ENCODE measurements around the gene ZNF536. TPM values are rescaled to one million over a fixed set of nuclear protein-coding genes. Genes with fewer than 3 reads are reported as not detected.

The ZNF536 gene
- total RNA-seq, 4 donors from 2014 or later: 4.3 to 7.6 (median 5.5) TPM

GRCh38 chr19:30596813-30597399 is 224.7 kb downstream of the ZNF536 start:
- H3K4me3 ChIP-seq: no peak overlapping the region
- H3K27me3 ChIP-seq: peaks cover 16% of the 10 kb centered on the region
- no peak overlapping the region for H3K27ac ChIP-seq
- no peak for ATAC-seq
- H3K36me3 ChIP-seq: no peaks in the 10 kb centered on the region
- TF ChIP-seq POLR2A (IDR thresholded peaks at IDR 0.05) (no peak), CTCF (IDR thresholded peaks at IDR 0.05) (no peak), POLR2AphosphoS5 (IDR thresholded peaks at IDR 0.05) (no peak), EP300 (IDR thresholded peaks at IDR 0.05) (no peak)
- 14 to 39% methylated on average over 4 to 6 of the region's 9 CpGs for WGBS, 2 donors (ENCODE audit: low coverage in 1 of 2)
- no peaks in the 10 kb centered on the region for H3K9me3 ChIP-seq
- peaks cover 0 to 25% (median 0%) of the 10 kb centered on the region in 3 donors for H3K4me1 ChIP-seq

DNA sequence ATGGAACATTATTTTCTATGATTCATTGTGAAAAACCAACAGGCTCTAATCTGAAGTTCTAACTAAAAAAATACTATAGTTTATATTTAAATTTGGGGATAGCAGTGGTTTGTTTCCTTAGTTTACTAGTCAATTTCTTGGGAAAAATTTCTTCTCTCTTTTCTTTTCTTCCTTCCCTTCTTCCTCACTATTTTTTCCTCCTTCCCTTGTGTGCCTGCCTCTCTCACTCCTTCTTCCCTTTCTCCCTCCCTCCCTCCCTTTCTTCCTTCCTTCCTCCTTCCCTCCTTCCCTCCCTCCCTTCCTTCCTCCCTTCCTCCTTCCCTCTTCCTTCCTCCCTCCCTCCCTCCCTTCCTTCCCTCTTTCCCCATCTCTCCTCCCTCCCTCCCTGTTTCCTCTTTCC is 226.5 kb downstream of the ZNF536 start:
- no peak for ATAC-seq
- no peak for TF ChIP-seq CTCF (IDR thresholded peaks at IDR 0.05)
- no peak for TF ChIP-seq POLR2A (IDR thresholded peaks at IDR 0.05)
- TF ChIP-seq EP300 (IDR thresholded peaks at IDR 0.05): no peak
- TF ChIP-seq POLR2AphosphoS5 (IDR thresholded peaks at IDR 0.05): no peak
- Histone ChIP-seq H3K4me1 (peaks cover 0 to 12% (median 0%) of the 10 kb centered on the region in 3 donors), H3K27ac (no peak overlapping the region), H3K4me3 (no peak overlapping the region), H3K9me3 (no peaks in the 10 kb centered on the region), H3K27me3 (peaks cover 16% of the 10 kb centered on the region), H3K36me3 (no peaks in the 10 kb centered on the region)

DNA sequence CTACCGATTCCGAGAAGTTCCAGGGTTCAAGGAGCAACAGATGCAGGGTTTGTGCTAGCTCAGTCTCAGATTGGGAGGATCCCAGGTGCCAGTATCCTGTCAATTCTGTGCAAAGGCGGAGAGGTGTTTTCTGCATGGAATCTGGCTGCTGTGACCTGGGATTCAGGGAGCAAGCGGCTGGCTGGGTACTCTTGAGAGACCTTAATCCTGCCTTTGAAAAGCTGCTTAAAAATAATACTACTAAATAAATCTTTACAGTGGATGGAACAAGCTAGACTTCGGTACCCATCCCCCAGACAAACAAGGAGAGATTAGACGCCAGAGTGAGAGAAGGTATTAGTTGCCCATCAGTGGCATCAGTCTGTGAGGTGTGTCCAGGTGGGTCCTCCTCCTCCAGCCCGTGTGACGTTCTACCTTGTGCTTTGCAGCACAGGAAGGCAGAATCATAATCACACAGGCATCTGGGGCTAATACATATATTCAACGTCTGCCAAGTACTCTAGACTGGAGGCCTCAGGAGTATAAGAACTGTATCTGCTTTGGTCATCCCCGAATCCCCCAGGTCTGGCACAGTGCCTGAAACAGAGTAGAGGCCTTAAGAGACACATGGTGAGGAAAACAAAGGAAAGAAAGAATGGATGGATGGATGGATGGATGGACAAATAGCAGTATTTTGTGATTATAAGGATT is 230.6 kb downstream of the ZNF536 start:
- Histone ChIP-seq H3K27me3 (peaks cover 23% of the 10 kb centered on the region), H3K9me3 (no peaks in the 10 kb centered on the region), H3K4me1 (no peaks in the 10 kb centered on the region), H3K4me3 (no peak overlapping the region), H3K27ac (no peak overlapping the region), H3K36me3 (no peaks in the 10 kb centered on the region)
- no peak for ATAC-seq
- TF ChIP-seq POLR2AphosphoS5 (IDR thresholded peaks at IDR 0.05) (no peak), POLR2A (IDR thresholded peaks at IDR 0.05) (no peak), EP300 (IDR thresholded peaks at IDR 0.05) (no peak), CTCF (IDR thresholded peaks at IDR 0.05) (no peak)
- 62 to 81% methylated on average over 5 to 6 of the region's 10 CpGs for WGBS, 2 donors (ENCODE audit: low coverage in 1 of 2)

- H3K27me3 ChIP-seq: peaks cover 23% of the 10 kb centered on the region
- no peak overlapping the region for H3K27ac ChIP-seq
- H3K9me3 ChIP-seq: no peaks in the 10 kb centered on the region
- no peak for TF ChIP-seq EP300 (IDR thresholded peaks at IDR 0.05)
- no peak for TF ChIP-seq CTCF (IDR thresholded peaks at IDR 0.05)
- TF ChIP-seq POLR2A (IDR thresholded peaks at IDR 0.05): no peak
- TF ChIP-seq POLR2AphosphoS5 (IDR thresholded peaks at IDR 0.05): no peak
- no peak overlapping the region for H3K4me3 ChIP-seq
- no peaks in the 10 kb centered on the region for H3K36me3 ChIP-seq
- no peak for ATAC-seq
- H3K4me1 ChIP-seq: no peaks in the 10 kb centered on the region
- 58 to 100% methylated on average over 4 of the region's 6 CpGs for WGBS, 2 donors (ENCODE audit: low coverage in 1 of 2)
These were observed 232.5 kb downstream of the ZNF536 start for GRCh38 chr19:30604657-30605056.

DNA sequence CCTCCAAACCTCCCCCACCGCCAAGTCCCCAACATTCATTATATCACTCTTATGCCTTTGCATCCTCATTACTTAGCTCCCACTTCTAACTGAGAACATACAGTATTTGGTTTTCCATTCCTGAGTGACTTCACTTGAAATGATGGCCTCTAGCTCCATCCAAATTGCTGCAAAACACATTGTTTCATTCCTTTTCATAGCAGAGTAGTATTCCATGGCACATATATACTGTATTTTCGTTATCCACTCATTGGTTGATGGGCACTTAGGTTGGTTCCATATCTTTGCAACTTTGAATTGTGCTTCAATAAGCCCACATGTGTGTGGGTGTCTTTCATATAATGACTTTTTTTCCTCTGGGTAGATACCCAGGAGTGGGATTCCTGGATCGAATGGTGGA is 233.1 kb downstream of the ZNF536 start:
- peaks cover 20% of the 10 kb centered on the region for H3K27me3 ChIP-seq
- no peaks in the 10 kb centered on the region for H3K4me1 ChIP-seq
- WGBS, 2 donors (ENCODE audit: low coverage in 1 of 2): 83 to 92% methylated on average over 3 of the region's 3 CpGs
- no peak for ATAC-seq
- H3K9me3 ChIP-seq: no peaks in the 10 kb centered on the region
- H3K36me3 ChIP-seq: no peaks in the 10 kb centered on the region
- no peak overlapping the region for H3K27ac ChIP-seq
- no peak overlapping the region for H3K4me3 ChIP-seq
- TF ChIP-seq POLR2AphosphoS5 (IDR thresholded peaks at IDR 0.05) (no peak), POLR2A (IDR thresholded peaks at IDR 0.05) (no peak), EP300 (IDR thresholded peaks at IDR 0.05) (no peak), CTCF (IDR thresholded peaks at IDR 0.05) (no peak)
